Measurements from ENCODE around the gene AP5Z1.

Gene AP5Z1

GRCh38 chr7:4815609-4816418, 40.4 kb downstream of the AP5Z1 start:
- no peaks in the 10 kb centered on the region for H3K4me1 ChIP-seq (ENCODE audit: control insufficient read depth, insufficient read depth, low read length)
- H3K9me3 ChIP-seq (ENCODE audit: control insufficient read depth, low read length) = no peaks in the 10 kb centered on the region
- H3K9ac ChIP-seq (ENCODE audit: low read length) = no peak overlapping the region
- H3K27me3 ChIP-seq (ENCODE audit: control insufficient read depth, insufficient read depth, low read length) = peaks cover 4% of the 10 kb centered on the region
- H3K4me3 ChIP-seq (ENCODE audit: low read length) = no peak overlapping the region
- H3K36me3 ChIP-seq (ENCODE audit: control insufficient read depth, insufficient read depth, low read length) = no peaks in the 10 kb centered on the region

DNA sequence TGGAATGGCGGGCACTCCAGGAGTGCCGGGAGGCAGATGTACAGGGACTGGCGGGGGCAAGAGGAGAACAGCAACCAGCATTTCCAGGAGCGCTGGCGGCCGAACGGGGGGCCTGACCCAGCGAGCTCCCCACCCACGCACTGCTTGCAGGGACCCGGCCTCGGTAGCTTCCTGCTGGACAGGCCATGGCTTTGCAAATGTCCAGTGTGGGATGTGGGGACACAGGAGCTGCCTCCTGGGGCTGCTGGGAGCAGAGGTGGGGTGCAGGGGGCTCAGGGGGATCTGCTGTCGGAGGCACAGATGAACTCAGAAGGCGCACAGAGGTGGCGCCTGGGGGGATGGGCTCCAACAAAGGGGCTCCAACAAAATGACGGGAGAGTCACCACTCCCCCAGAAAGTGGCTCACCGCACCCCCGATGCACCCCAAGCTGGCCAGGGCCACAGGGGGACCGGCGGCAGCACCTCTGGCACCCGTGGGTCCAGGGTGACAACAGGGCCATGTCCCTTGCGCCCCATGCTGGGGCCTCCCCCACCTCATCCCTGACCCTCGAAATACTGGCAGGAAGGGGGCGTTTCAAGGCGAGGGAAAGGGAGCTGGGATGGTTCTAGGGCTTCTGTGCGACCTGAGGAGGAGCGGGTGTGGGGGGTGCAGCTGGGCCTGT, 41.1 kb downstream of the AP5Z1 start:
- H3K36me3 ChIP-seq (ENCODE audit: control insufficient read depth, insufficient read depth, low read length) = no peaks in the 10 kb centered on the region
- no peak overlapping the region for H3K9ac ChIP-seq (ENCODE audit: low read length)
- no peaks in the 10 kb centered on the region for H3K9me3 ChIP-seq (ENCODE audit: control insufficient read depth, low read length)
- H3K4me3 ChIP-seq (ENCODE audit: low read length) = no peak overlapping the region
- H3K4me1 ChIP-seq (ENCODE audit: control insufficient read depth, insufficient read depth, low read length) = no peaks in the 10 kb centered on the region
- peaks cover 4% of the 10 kb centered on the region for H3K27me3 ChIP-seq (ENCODE audit: control insufficient read depth, insufficient read depth, low read length)

- Histone ChIP-seq H3K4me1 (ENCODE audit: control insufficient read depth, insufficient read depth, low read length) (no peaks in the 10 kb centered on the region), H3K4me3 (ENCODE audit: low read length) (no peak overlapping the region), H3K9ac (ENCODE audit: low read length) (no peak overlapping the region), H3K36me3 (ENCODE audit: control insufficient read depth, insufficient read depth, low read length) (no peaks in the 10 kb centered on the region), H3K27me3 (ENCODE audit: control insufficient read depth, insufficient read depth, low read length) (peaks cover 4% of the 10 kb centered on the region), H3K9me3 (ENCODE audit: control insufficient read depth, low read length) (no peaks in the 10 kb centered on the region)
Measured at GRCh38 chr7:4817178-4817901, 41.9 kb downstream of the AP5Z1 start.

DNA sequence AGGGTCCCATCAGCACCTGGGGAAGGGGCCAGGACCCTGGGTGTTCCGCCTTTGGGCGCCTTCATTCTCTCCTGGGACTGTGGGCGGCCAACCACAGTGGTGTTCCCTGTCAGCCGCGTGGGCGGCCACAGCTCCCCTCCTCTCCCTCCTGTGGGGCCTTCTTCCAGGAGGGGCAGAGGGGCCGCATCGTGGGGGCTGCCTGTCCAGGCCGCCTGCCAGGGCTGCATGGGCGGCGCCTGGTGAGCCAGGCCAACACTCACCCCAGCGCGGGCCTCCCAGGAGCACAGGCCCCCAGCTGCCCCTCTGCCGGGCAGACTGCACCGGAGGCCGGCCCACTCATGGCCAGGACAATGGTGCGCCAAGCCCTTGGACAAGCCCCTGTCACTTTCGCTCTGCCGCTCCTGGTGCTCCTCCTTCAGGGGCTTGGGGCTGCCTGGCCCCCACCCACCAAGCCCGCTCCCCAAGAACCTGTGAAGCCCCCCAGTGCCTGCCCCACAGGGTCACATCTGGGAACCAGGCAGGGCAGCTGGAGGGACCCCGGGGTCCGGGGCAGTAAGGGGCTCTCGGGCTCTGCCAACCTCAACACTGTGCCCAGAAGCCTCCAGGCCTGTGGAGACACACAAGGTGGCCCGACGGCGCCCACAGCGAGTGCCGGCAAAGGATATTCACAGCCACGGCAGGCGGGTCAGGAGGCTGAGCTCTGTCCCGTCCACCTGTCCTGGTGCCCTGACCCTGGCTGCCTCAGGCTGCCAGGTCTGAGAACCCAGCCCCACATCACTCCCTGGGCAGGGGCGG, 42.8 kb downstream of the AP5Z1 start:
- Histone ChIP-seq H3K4me3 (ENCODE audit: low read length) (no peak overlapping the region), H3K36me3 (ENCODE audit: control insufficient read depth, insufficient read depth, low read length) (no peaks in the 10 kb centered on the region), H3K4me1 (ENCODE audit: control insufficient read depth, insufficient read depth, low read length) (no peaks in the 10 kb centered on the region), H3K9ac (ENCODE audit: low read length) (no peak overlapping the region), H3K9me3 (ENCODE audit: control insufficient read depth, low read length) (no peaks in the 10 kb centered on the region), H3K27me3 (ENCODE audit: control insufficient read depth, insufficient read depth, low read length) (peaks cover under 1% of the 10 kb centered on the region)

DNA sequence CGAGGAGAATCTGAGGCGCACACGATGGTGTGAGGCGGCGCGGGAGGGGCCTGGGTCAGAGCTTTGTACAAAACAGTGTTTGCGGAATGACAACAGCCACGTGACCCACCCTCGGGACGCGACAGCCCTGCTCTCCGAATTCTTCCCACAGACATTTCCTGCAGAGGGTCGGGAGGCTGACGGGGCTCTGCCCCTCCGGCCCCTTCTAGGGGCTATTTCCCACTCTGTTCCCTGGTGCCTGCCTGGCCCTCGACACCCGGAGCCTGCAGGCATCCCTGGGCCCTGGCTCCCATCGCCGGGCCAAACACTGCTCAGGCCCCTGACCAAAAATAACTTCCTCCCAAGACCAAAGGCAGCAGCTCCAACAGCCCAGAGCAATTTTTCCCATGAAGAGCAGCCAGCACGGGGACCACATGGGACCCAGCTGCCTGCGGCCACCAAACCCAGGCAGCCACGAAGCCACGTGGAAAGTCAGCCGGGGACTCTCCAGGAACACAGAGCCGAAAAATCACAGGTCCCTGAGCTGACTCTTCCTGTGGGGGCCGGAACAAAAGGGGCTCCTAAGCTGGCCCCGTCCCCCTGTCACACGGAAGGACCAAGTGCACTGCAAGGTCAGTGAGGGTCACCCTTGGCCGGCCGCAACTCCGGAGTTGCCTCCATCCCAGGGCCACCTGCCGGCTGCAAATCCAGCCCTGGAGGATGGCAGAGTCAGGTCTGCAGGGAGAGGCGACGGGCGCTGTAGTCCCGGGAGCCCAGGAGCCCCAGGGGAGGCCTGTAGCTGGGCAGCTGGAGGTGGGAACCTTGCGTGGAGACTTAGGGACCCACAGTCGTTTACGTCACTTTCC, 44.4 kb downstream of the AP5Z1 start:
- no peaks in the 10 kb centered on the region for H3K36me3 ChIP-seq (ENCODE audit: control insufficient read depth, insufficient read depth, low read length)
- no peaks in the 10 kb centered on the region for H3K27me3 ChIP-seq (ENCODE audit: control insufficient read depth, insufficient read depth, low read length)
- no peak overlapping the region for H3K9ac ChIP-seq (ENCODE audit: low read length)
- no peak overlapping the region for H3K4me3 ChIP-seq (ENCODE audit: low read length)
- no peaks in the 10 kb centered on the region for H3K4me1 ChIP-seq (ENCODE audit: control insufficient read depth, insufficient read depth, low read length)
- H3K9me3 ChIP-seq (ENCODE audit: control insufficient read depth, low read length) = no peaks in the 10 kb centered on the region

DNA sequence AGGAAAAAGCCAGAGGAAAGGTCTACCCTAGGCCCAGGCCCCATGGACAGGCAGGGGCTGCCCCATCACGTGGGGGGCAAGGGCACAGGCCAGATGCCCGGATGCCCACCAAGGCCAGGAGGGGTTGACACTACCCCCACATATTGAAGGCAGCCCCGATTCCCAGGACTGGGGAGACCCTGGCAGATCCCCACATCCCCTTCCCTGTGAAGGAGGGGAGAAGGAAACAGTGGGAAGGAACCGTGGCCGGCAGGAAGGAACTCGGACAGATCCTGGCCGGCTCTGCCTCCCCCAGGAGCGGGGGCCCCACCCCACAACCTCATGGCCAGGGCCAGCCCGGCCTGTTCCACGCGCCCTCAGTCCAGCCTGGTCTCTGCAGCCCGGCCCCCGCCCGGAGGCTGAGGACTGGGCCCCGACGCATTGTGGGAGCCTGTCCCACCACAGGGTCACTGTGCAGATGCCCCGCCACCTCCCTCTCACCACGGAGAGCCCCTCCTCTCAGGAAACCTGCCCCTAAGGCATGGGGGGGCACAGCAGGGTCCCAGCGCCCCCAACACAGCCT, 45.1 kb downstream of the AP5Z1 start:
- Histone ChIP-seq H3K4me3 (ENCODE audit: low read length) (no peak overlapping the region), H3K9ac (ENCODE audit: low read length) (no peak overlapping the region)

DNA sequence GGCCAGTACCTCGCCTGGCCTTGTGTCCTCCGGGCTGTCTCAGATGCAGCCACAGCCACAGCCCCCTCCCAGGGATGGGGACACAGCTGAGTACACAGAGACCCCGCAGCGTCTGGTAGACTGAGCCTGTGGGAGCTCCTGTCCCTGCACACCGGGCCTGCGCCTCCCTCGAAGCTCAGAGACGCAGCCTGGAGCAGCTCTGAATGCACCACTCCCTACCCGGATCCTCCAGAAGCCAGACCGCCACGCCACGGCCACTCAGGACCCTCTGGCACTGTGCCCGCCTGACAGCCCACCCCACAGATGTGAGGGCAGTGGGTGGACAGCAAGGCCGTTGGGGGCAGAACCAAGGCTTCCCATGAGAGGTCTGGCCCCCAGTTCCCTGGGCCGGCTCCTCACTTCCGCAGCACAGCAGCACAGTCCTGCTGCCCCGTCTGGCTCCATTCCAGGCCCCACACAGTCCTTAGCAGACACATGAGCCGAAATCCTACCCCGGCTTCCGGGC, 45.6 kb downstream of the AP5Z1 start:
- H3K9ac ChIP-seq (ENCODE audit: low read length) = no peak overlapping the region
- H3K9me3 ChIP-seq (ENCODE audit: control insufficient read depth, low read length) = no peaks in the 10 kb centered on the region
- H3K4me3 ChIP-seq (ENCODE audit: low read length) = no peak overlapping the region
- H3K4me1 ChIP-seq (ENCODE audit: control insufficient read depth, insufficient read depth, low read length) = no peaks in the 10 kb centered on the region
- no peaks in the 10 kb centered on the region for H3K27me3 ChIP-seq (ENCODE audit: control insufficient read depth, insufficient read depth, low read length)
- no peaks in the 10 kb centered on the region for H3K36me3 ChIP-seq (ENCODE audit: control insufficient read depth, insufficient read depth, low read length)

More for the DNA sequence above, 45.1 kb downstream of the AP5Z1 start:
- Histone ChIP-seq H3K9me3 (ENCODE audit: control insufficient read depth, low read length) (no peaks in the 10 kb centered on the region), H3K36me3 (ENCODE audit: control insufficient read depth, insufficient read depth, low read length) (no peaks in the 10 kb centered on the region), H3K27me3 (ENCODE audit: control insufficient read depth, insufficient read depth, low read length) (no peaks in the 10 kb centered on the region), H3K4me1 (ENCODE audit: control insufficient read depth, insufficient read depth, low read length) (no peaks in the 10 kb centered on the region)

DNA sequence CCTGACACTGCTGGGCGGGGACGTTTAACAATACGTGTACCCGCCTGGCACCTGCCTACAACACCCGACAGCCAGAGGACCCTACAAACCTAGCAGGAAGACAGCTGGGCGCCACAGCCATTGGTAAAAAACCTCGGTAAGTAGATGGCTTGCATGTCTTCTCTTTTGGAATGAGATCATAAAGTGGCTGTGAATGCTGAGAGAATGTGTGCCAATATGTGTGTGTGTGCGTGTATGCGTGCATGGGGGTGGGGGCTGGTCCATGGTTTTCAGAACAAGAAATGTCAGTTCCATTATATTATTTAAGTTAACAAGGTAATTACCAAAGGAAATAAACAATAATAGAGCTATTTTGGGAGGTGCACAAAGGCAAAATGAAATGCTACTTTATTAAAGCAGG, 47.3 kb downstream of the AP5Z1 start:
- Histone ChIP-seq H3K9ac (ENCODE audit: low read length) (no peak overlapping the region), H3K27me3 (ENCODE audit: control insufficient read depth, insufficient read depth, low read length) (no peaks in the 10 kb centered on the region)

GRCh38 chr7:4823441-4824119, 48.2 kb downstream of the AP5Z1 start:
- Histone ChIP-seq H3K4me3 (ENCODE audit: low read length) (no peak overlapping the region), H3K4me1 (ENCODE audit: control insufficient read depth, insufficient read depth, low read length) (no peaks in the 10 kb centered on the region), H3K27me3 (ENCODE audit: control insufficient read depth, insufficient read depth, low read length) (no peaks in the 10 kb centered on the region), H3K9me3 (ENCODE audit: control insufficient read depth, low read length) (no peaks in the 10 kb centered on the region), H3K9ac (ENCODE audit: low read length) (no peak overlapping the region), H3K36me3 (ENCODE audit: control insufficient read depth, insufficient read depth, low read length) (no peaks in the 10 kb centered on the region)

More for the DNA sequence above, 47.3 kb downstream of the AP5Z1 start:
- Histone ChIP-seq H3K9me3 (ENCODE audit: control insufficient read depth, low read length) (no peaks in the 10 kb centered on the region), H3K4me1 (ENCODE audit: control insufficient read depth, insufficient read depth, low read length) (no peaks in the 10 kb centered on the region), H3K4me3 (ENCODE audit: low read length) (no peak overlapping the region), H3K36me3 (ENCODE audit: control insufficient read depth, insufficient read depth, low read length) (no peaks in the 10 kb centered on the region)

DNA sequence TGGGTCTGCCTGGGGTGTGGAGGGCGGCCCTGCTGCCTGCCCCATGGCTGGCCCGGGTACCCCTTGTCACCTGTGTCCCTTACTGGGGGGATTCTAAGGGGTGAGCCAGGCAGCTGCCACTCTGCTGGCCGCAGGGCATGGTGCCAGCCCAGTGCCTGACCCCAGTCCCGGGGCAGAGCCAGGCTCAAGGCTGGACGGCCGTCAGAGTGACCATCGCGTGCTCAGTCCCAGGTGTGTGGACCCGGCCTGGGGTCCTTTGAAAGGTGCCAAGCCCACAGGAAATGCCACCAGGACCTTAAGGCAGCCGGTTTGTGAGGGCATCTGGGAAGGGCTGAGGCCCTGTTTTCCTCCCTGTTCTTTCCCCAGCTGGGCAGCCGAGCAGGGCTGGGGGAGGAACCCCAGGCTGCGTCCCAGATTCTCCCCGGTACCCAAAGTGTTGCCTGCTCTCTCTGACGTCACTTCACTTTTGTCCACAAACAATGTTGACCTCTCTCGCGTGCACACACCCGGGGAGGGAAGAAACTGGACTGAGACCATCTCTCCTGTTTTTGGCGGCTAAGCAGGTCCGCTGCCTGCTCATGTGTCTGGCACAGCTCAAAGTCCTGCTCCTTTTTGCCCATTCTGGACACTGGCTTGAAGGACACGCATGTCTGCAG, 48.8 kb downstream of the AP5Z1 start:
- Histone ChIP-seq H3K4me1 (ENCODE audit: control insufficient read depth, insufficient read depth, low read length) (no peaks in the 10 kb centered on the region), H3K27me3 (ENCODE audit: control insufficient read depth, insufficient read depth, low read length) (no peaks in the 10 kb centered on the region), H3K9ac (ENCODE audit: low read length) (no peak overlapping the region), H3K36me3 (ENCODE audit: control insufficient read depth, insufficient read depth, low read length) (no peaks in the 10 kb centered on the region), H3K9me3 (ENCODE audit: control insufficient read depth, low read length) (no peaks in the 10 kb centered on the region), H3K4me3 (ENCODE audit: low read length) (no peak overlapping the region)
